Pancreas (tissue), 10 donors: ENCODE measurements around the gene PCP4. TPM values are rescaled to one million over a fixed set of nuclear protein-coding genes. Genes with fewer than 3 reads are reported as not detected.
A peak's percentile ranks its signal among the peaks of the same experiment; 100 is the strongest.

Source experiments
- ATAC-seq, 4 donors: fragments of 200-7000 bp; cut with Tn5 transposase; one replicate each; pipeline versions ENCODE4 v1.8.0 to v1.9.1; 2020; ENCODE audit warnings: mild to moderate bottlenecking in 4 of 4, moderate library complexity in 4 of 4
- DNase-seq, 6 donors: peaks; one replicate each; pipeline ENCODE4 v3.0.0-alpha.2; 2020
- FAIRE-seq: peaks from 2 replicates; lab custom pipeline; 2012; peaks lifted over from hg19 to GRCh38; lab: Jason Lieb, UNC
- H3K27ac ChIP-seq, 4 donors: fragments of 200-600 bp; sonication (generic); 1 replicate in 3 of 4; 2 replicates in 1 of 4; pipeline versions ENCODE4 v1.5.0 to v1.8.0; 2020
- H3K27me3 ChIP-seq, 4 donors: fragments of 200-600 bp; one replicate each; pipeline ENCODE4 v1.8.0; 2021
- H3K36me3 ChIP-seq, 3 donors: fragments of 200-600 bp; sonication (generic) in 1 of 3; one replicate each; pipeline versions ENCODE4 v1.5.0 to v1.8.0; 2020 to 2021
- H3K4me1 ChIP-seq, 3 donors: fragments of 200-600 bp; one replicate each; pipeline ENCODE4 v1.8.0; 2021
- H3K4me3 ChIP-seq, 4 donors: fragments of 200-600 bp; sonication (generic) in 2 of 4; one replicate each; pipeline versions ENCODE4 v1.5.0 to v1.8.0; 2020 to 2021
- H3K9me3 ChIP-seq, 4 donors: fragments of 200-600 bp; one replicate each; pipeline ENCODE4 v1.8.0; 2021
- WGBS, 2 donors: extraction: QIAGEN DNeasy Blood & Tissue Kit; methylation state at CpG; one replicate each; pipeline ENCODE4 v1.1.7; 2013; 5-methylcytosine and 5-hydroxymethylcytosine counted together
- intact Hi-C, 3 donors: fragments of 100-400 bp; cut with DNase I; formaldehyde crosslinking; loops; one replicate each; pipeline versions ENCODE4 v1.11.1 to v1.14.2; 2022
- polyA plus RNA-seq, 2 donors: library from polyadenylated mRNA; stranded (reverse); fragments of 200-250 nt; gene quantifications; one replicate each; pipeline ENCODE4 v1.2.3, GENCODE V29; 2013
- total RNA-seq, 6 donors: library from RNA; stranded (reverse); fragmentation: NEBNext Ultra II Directional in 4 of 6; extraction: Animal tissue kit (Norgen Biotek cat#: 25700) in 4 of 6; gene quantifications; one replicate each; pipeline versions ENCODE4 v1.2.1 to v1.2.4, GENCODE V29; 2021 to 2023
- TF ChIP-seq, protein P1 (sequence below), 4 donors: fragments of 200-600 bp; sonication (generic) in 3 of 4; IDR thresholded peaks; one replicate each; pipeline versions ENCODE4 v1.5.0 to v1.8.0; 2021; ENCODE audit warnings: antibody characterized with exemption in 4 of 4
- donor health status: healthy with polysubstance abuse.
- donor health status: DM: no; HTN: no; CAD: no; lungs with moderate emphysema.
- donor health status: DM: no; HTN: no; CAD: no.
- donor health status: control.
- donor health status: control.
- donor health status: Bipolar disorder and iron deficiency.
- donor health status: DM: yes; HTN: yes; CAD: no.
- donor health status: DM: no; HTN: no; CAD: no.
- donor health status: DM: no; HTN: no; CAD: no.
- donor health status: DM: yes; HTN: yes; CAD: no.

The PCP4 gene
- total and polyA plus RNA-seq, 8 donors = 0.92 to 47.1 (median 3.4) TPM

DNA sequence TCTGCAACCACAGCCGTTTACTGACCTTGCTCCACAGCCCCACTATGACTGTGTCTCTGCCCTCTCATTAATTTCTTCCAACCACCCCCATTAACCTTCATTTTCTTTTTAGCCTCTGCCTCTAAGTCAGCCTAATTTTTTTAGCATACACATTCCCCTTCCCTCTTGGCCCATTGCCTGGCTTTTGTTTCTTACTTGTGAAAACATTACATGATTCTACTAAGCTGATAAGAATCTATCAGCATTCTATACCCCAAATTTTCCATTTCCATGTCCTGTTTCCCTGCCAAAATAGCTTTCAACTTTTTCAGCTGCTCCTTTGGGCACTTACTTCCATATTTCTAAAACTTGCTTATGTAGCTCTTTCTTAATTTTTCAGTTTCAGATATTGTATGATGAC lies 79.8 kb downstream of the PCP4 start:
- Histone ChIP-seq H3K27me3 (no peaks in the 10 kb centered on the region), H3K36me3 (no peaks in the 10 kb centered on the region), H3K4me3 (no peak overlapping the region), H3K4me1 (no peaks in the 10 kb centered on the region), H3K27ac (no peak overlapping the region), H3K9me3 (no peaks in the 10 kb centered on the region)
- intact Hi-C loops = no loop called here
- TF ChIP-seq, protein P1, sequence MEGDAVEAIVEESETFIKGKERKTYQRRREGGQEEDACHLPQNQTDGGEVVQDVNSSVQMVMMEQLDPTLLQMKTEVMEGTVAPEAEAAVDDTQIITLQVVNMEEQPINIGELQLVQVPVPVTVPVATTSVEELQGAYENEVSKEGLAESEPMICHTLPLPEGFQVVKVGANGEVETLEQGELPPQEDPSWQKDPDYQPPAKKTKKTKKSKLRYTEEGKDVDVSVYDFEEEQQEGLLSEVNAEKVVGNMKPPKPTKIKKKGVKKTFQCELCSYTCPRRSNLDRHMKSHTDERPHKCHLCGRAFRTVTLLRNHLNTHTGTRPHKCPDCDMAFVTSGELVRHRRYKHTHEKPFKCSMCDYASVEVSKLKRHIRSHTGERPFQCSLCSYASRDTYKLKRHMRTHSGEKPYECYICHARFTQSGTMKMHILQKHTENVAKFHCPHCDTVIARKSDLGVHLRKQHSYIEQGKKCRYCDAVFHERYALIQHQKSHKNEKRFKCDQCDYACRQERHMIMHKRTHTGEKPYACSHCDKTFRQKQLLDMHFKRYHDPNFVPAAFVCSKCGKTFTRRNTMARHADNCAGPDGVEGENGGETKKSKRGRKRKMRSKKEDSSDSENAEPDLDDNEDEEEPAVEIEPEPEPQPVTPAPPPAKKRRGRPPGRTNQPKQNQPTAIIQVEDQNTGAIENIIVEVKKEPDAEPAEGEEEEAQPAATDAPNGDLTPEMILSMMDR (IDR thresholded peaks at IDR 0.05) = no peak
- DNase-seq (no peak), FAIRE-seq (no peak), ATAC-seq (no peak)
- 26 to 48% methylated on average over 1 of the region's 1 CpG for WGBS, 2 donors

DNA sequence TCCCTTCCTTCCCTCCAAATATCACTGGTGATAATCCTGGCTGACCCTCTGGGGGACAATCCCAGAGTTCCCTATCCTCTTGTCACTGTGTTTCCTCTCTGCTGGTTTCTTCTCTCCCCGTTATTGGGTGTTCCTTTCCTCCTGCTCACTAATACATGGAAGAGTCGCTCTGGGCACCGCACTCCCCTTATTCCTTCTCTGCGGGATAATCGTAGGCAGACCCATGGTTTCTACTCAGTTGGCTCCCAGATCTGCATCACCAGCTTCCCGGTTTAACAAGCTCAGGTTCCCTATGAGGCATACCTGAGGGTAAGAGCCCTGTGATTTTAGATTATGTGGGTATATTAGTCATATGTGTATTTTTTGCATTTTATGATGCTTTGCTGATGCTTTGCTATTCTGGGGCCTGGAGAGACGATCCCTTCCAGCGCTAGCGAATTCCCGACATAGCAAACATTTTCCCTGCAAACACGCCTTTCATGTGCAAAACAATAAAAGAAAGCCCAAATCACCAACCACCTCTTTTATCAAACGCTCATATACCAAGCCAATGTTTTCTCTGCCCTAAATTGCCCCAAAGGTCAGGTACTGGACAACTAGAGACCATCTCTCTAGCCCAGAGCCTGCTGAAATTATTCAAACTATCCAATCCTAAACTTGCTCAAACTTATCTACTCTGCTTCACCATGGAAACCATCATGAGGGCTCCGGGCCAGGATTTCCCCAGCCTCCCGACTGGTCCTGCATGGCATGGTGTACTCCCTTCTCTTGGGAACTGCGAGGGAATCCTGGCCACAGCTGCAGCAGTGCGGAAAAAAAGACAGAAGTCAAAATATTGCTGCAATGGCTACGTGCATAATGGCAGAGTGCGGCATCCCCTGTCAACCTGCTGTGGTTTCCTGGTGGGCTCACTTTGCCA lies 84.2 kb downstream of the PCP4 start:
- H3K27me3 ChIP-seq = no peaks in the 10 kb centered on the region
- TF ChIP-seq, protein P1 (IDR thresholded peaks at IDR 0.05) = no peak
- WGBS, 2 donors = 58 to 61% methylated on average over 18 of the region's 18 CpGs
- no peaks in the 10 kb centered on the region for H3K4me1 ChIP-seq
- no peaks in the 10 kb centered on the region for H3K36me3 ChIP-seq
- no peaks in the 10 kb centered on the region for H3K9me3 ChIP-seq
- FAIRE-seq = no peak
- intact Hi-C loops = no loop called here
- H3K27ac ChIP-seq = no peak overlapping the region
- ATAC-seq = no peak
- DNase-seq = no peak
- H3K4me3 ChIP-seq = no peak overlapping the region

DNA sequence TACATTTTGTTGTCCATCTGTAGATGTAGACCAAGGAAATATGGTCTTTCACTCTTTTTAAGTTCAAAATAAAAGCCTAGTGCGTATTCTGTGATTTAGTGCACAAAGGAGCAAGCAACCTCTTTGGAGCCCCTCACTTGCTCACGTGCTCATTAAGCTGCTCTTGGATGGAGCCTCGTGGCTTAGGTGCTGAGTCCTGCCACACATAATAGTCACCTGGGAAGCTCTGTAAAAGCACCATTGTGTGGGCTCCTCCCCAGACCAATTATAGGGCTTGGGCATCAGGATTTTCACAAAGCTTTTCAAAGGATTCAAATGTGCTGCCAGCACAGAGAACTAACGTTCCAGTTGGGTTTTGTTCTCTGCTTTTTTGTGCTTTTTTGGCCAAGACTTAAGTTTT lies 85.0 kb downstream of the PCP4 start:
- Histone ChIP-seq H3K27me3 (no peaks in the 10 kb centered on the region), H3K4me1 (no peaks in the 10 kb centered on the region), H3K36me3 (no peaks in the 10 kb centered on the region), H3K27ac (no peak overlapping the region), H3K4me3 (no peak overlapping the region), H3K9me3 (no peaks in the 10 kb centered on the region)
- TF ChIP-seq, protein P1 (IDR thresholded peaks at IDR 0.05) = no peak
- no peak for FAIRE-seq
- intact Hi-C loops = no loop called here
- DNase-seq = no peak
- no peak for ATAC-seq
- WGBS, 2 donors = 56 to 59% methylated on average over 4 of the region's 4 CpGs

DNA sequence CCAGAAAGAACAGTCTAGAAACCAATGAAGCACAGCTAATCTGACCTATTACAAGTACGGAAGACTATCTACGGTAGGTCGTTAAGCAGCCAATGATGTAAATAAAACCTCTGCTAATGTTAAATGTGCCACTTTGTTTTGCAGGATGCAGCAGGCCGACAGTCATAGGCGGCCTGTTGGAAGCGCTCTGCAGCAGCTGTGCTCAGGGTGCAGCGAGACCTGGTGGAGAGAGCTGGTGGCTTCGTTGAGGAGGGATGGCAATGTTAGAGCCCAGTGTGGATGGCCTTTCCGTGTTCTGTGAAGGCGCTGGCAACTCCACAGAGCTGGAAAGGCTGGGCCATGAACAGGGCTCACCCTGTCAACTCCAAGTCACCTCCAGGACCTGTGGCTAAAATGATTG lies 87.3 kb downstream of the PCP4 start:
- DNase-seq (no peak), FAIRE-seq (no peak), ATAC-seq (peak in 2 of 4 donors; percentile 23 to 53)
- no peak overlapping the region for H3K4me3 ChIP-seq
- WGBS, 2 donors = 73 to 76% methylated on average over 10 of the region's 10 CpGs
- H3K4me1 ChIP-seq = no peaks in the 10 kb centered on the region
- no peaks in the 10 kb centered on the region for H3K9me3 ChIP-seq
- no peak overlapping the region for H3K27ac ChIP-seq
- H3K36me3 ChIP-seq = no peaks in the 10 kb centered on the region
- H3K27me3 ChIP-seq = no peaks in the 10 kb centered on the region
- intact Hi-C loops = no loop called here
- TF ChIP-seq, protein P1 (IDR thresholded peaks at IDR 0.05) = no peak

DNA sequence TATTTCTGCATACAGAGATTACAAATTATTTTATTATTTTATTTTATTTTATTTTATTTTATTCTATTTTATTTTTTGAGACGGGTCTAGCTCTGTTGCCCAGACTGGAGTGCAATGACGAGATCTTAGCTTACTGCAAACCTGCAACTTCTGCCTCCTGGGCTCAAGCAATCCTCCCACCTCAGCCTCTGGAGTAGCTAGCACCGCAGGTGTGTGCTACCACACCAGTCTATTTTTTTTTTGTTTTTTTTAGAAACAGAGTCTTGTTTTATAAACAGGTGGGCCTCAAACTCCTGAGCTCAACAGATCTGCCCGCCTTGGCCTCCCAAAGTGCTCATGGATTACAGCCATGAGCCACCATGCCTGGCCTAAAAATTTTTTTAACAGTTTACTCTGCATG lies 88.1 kb downstream of the PCP4 start:
- Histone ChIP-seq H3K27ac (no peak overlapping the region), H3K4me1 (no peaks in the 10 kb centered on the region), H3K4me3 (no peak overlapping the region), H3K27me3 (no peaks in the 10 kb centered on the region), H3K36me3 (no peaks in the 10 kb centered on the region), H3K9me3 (no peaks in the 10 kb centered on the region)
- TF ChIP-seq, protein P1 (IDR thresholded peaks at IDR 0.05) = no peak
- no peak for FAIRE-seq
- DNase-seq = no peak
- intact Hi-C loops = no loop called here
- WGBS, 2 donors = 80 to 82% methylated on average over 4 of the region's 4 CpGs
- ATAC-seq = no peak
